NCI-H187 (cell line): ENCODE data around the gene OLA1.

ENCODE experiments used
- DNase-seq, 2 experiments: peaks; one replicate each; lab custom pipeline; 2025; lab: John Stamatoyannopoulos, UW

The OLA1 gene

GRCh38 chr2:174035117-174035635 lies 213.2 kb downstream of the OLA1 start:
- DNase-seq: no peak

GRCh38 chr2:174033163-174033550 lies 215.2 kb downstream of the OLA1 start:
- DNase-seq: no peak

GRCh38 chr2:174031226-174031625 lies 217.1 kb downstream of the OLA1 start:
- DNase-seq: no peak

- no peak for DNase-seq
Observed at GRCh38 chr2:174028935-174029334, 219.4 kb downstream of the OLA1 start.

GRCh38 chr2:174027956-174028355 lies 220.4 kb downstream of the OLA1 start:
- DNase-seq: no peak

GRCh38 chr2:174026122-174026845 lies 222.0 kb downstream of the OLA1 start:
- no peak for DNase-seq

GRCh38 chr2:174025271-174026121 lies 222.8 kb downstream of the OLA1 start:
- DNase-seq: no peak

GRCh38 chr2:174024524-174025270 lies 223.6 kb downstream of the OLA1 start:
- no peak for DNase-seq

- DNase-seq: no peak
Observed at GRCh38 chr2:174023591-174024523, 224.5 kb downstream of the OLA1 start.
